Posterior vena cava (tissue), 2 donors: Measurements from ENCODE around the gene SULT1A2. TPM values are rescaled to one million over a fixed set of nuclear protein-coding genes. Genes with fewer than 3 reads are reported as not detected.

ENCODE experiments used
- total RNA-seq, 2 donors: library from RNA; stranded (reverse); fragmentation: NEBNext Ultra II Directional; extraction: Animal tissue kit (Norgen Biotek cat#: 25700); gene quantifications; one replicate each; pipeline ENCODE4 v1.2.1, GENCODE V29; 2021
- donor health status: DM: yes; HTN: yes; CAD: no.
- donor health status: DM: yes; HTN: yes; CAD: no.

SULT1A2 gene
- total RNA-seq, 2 donors from 2014 or later = 0.65 to 1.1 TPM

Other genes with a start within 250 kb of the SULT1A2 start
- gene NPIPB6, start 233.5 kb downstream of the SULT1A2 start, total RNA-seq = 1 to 10 TPM; 1.5 to 3.4 TPM
- 10 to 100 TPM; 42.2 to 70.3 TPM for gene EIF3CL, start 193.2 kb downstream of the SULT1A2 start, total RNA-seq
- gene NPIPB7, start 124.7 kb downstream of the SULT1A2 start, total RNA-seq = not detected
- gene CLN3, start 105.0 kb downstream of the SULT1A2 start, total RNA-seq = 10 to 100 TPM; 15.7 to 22.8 TPM
- 1 to 10 TPM; 2.1 to 2.7 TPM for gene APOBR, start 102.4 kb downstream of the SULT1A2 start, total RNA-seq
- not detected for gene IL27, start 90.2 kb downstream of the SULT1A2 start, total RNA-seq
- 100 to 1,000 TPM in 1 of 2 donors, 10 to 100 TPM in 1; 95.3 to 159 TPM for gene NUPR1, start 58.1 kb downstream of the SULT1A2 start, total RNA-seq
- 10 to 100 TPM; 18.3 to 24.3 TPM for gene SGF29, start 43.1 kb downstream of the SULT1A2 start, total RNA-seq
- gene SULT1A1, start 13.0 kb upstream of the SULT1A2 start, total RNA-seq = 10 to 100 TPM in 1 of 2 donors, 1 to 10 TPM in 1; 8.9 to 16.7 TPM
- gene NPIPB8, start 41.0 kb upstream of the SULT1A2 start, total RNA-seq = 1 to 10 TPM in 1 of 2 donors, not detected in 1; 1.2 TPM
- gene EIF3C, start 114.4 kb upstream of the SULT1A2 start, total RNA-seq = 100 to 1,000 TPM; 295 to 494 TPM
- 1 to 10 TPM in 1 of 2 donors, under 1 TPM in 1; 0.29 to 3.8 TPM for gene NPIPB9, start 154.7 kb upstream of the SULT1A2 start, total RNA-seq
- 10 to 100 TPM; 66.5 to 72.2 TPM for gene ATXN2L, start 225.9 kb upstream of the SULT1A2 start, total RNA-seq
- 10 to 100 TPM; 74.4 to 76.2 TPM for gene TUFM, start 249.3 kb upstream of the SULT1A2 start, total RNA-seq